Muscle of leg (tissue), 11 donors: Measurements from ENCODE around the gene INSRR. TPM values are rescaled to one million over a fixed set of nuclear protein-coding genes. Genes with fewer than 3 reads are reported as not detected.

Experiments used
- DNase-seq: peaks from one replicate; pipeline ENCODE4 v3.0.0; 2013
- H3K27ac ChIP-seq: one replicate; pipeline ENCODE4 v1.5.1; 2013; ENCODE audit warnings: mild to moderate bottlenecking, low read length, control low read depth
- H3K27me3 ChIP-seq: one replicate; pipeline ENCODE4 v1.6.1; 2013; ENCODE audit warnings: low read length; ENCODE audit not compliant: control insufficient read depth, insufficient read depth
- H3K36me3 ChIP-seq: one replicate; pipeline ENCODE4 v1.6.1; 2013; ENCODE audit warnings: low read length; ENCODE audit not compliant: control insufficient read depth, insufficient read depth
- H3K4me1 ChIP-seq: one replicate; pipeline ENCODE4 v1.6.1; 2013; ENCODE audit warnings: low read length; ENCODE audit not compliant: control insufficient read depth, insufficient read depth
- H3K4me3 ChIP-seq: one replicate; pipeline ENCODE4 v1.5.1; 2013; ENCODE audit warnings: low read length, control low read depth
- H3K9me3 ChIP-seq: replicated peaks from 2 replicates; pipeline ENCODE4 v1.6.1; 2013; ENCODE audit warnings: low read depth, low read length; ENCODE audit not compliant: control insufficient read depth
- WGBS: methylation state at CpG from one replicate; pipeline ENCODE4 v1.1.5; 2013; ENCODE audit warnings: missing lambda C conversion rate; ENCODE audit not compliant: insufficient coverage; 5-methylcytosine and 5-hydroxymethylcytosine counted together
- polyA plus RNA-seq, 8 donors: library from polyadenylated mRNA; unstranded; fragments of 120-200 nt; gene quantifications; one replicate each; pipeline versions ENCODE4 v1.2.1 to v1.2.3, GENCODE V29; 2013; ENCODE audit warnings: inconsistent platforms in 1 of 8, low replicate concordance in 1 of 8; ENCODE audit not compliant: insufficient read length in 8 of 8, insufficient read depth in 1 of 8
- total RNA-seq: library from RNA; stranded (reverse); fragments of 120-200 nt; gene quantifications from one replicate; pipeline ENCODE4 v1.2.4, GENCODE V29; 2013

Gene INSRR
- total and polyA plus RNA-seq, 9 donors, result 0.18 to 1.2 (median 0.58) TPM

- peak; percentile 57 for DNase-seq
- Histone ChIP-seq H3K4me1 (peaks cover 30% of the 10 kb centered on the region), H3K27me3 (peaks cover 16% of the 10 kb centered on the region), H3K4me3 (no peak overlapping the region), H3K36me3 (no peaks in the 10 kb centered on the region), H3K9me3 (no peaks in the 10 kb centered on the region), H3K27ac (peak overlapping the region; percentile 42)
- 22% methylated on average over 5 of the region's 10 CpGs for WGBS
Measured at GRCh38 chr1:156884560-156885184, 25.8 kb upstream of the INSRR start.

- WGBS, result 64% methylated on average over 4 of the region's 7 CpGs
- no peaks in the 10 kb centered on the region for H3K9me3 ChIP-seq
- H3K4me1 ChIP-seq, result peaks cover 30% of the 10 kb centered on the region
- no peak overlapping the region for H3K27ac ChIP-seq
- no peak for DNase-seq
- no peak overlapping the region for H3K4me3 ChIP-seq
- peaks cover 18% of the 10 kb centered on the region for H3K27me3 ChIP-seq
- no peaks in the 10 kb centered on the region for H3K36me3 ChIP-seq
Measured at GRCh38 chr1:156883919-156884318, 25.0 kb upstream of the INSRR start.

GRCh38 chr1:156882543-156882942 lies 23.6 kb upstream of the INSRR start:
- peaks cover 30% of the 10 kb centered on the region for H3K4me1 ChIP-seq
- DNase-seq, result no peak
- H3K36me3 ChIP-seq, result no peaks in the 10 kb centered on the region
- no peaks in the 10 kb centered on the region for H3K9me3 ChIP-seq
- no peak overlapping the region for H3K27ac ChIP-seq
- WGBS, result 67% methylated on average over 2 of the region's 3 CpGs
- H3K27me3 ChIP-seq, result peaks cover 27% of the 10 kb centered on the region
- H3K4me3 ChIP-seq, result no peak overlapping the region

GRCh38 chr1:156881663-156882062 lies 22.7 kb upstream of the INSRR start:
- WGBS, result no CpG with 5 or more reads among the region's 4 CpGs

GRCh38 chr1:156881101-156881500 lies 22.2 kb upstream of the INSRR start:
- peaks cover 19% of the 10 kb centered on the region for H3K4me1 ChIP-seq
- no peak overlapping the region for H3K27ac ChIP-seq
- H3K27me3 ChIP-seq, result peaks cover 33% of the 10 kb centered on the region
- DNase-seq, result no peak
- H3K4me3 ChIP-seq, result no peak overlapping the region
- H3K9me3 ChIP-seq, result no peaks in the 10 kb centered on the region
- 43% methylated on average over 10 of the region's 10 CpGs for WGBS
- H3K36me3 ChIP-seq, result no peaks in the 10 kb centered on the region

More at GRCh38 chr1:156881663-156882062, 22.7 kb upstream of the INSRR start:
- H3K36me3 ChIP-seq, result no peaks in the 10 kb centered on the region
- H3K4me1 ChIP-seq, result peaks cover 23% of the 10 kb centered on the region
- H3K27me3 ChIP-seq, result peaks cover 28% of the 10 kb centered on the region
- DNase-seq, result no peak
- no peak overlapping the region for H3K27ac ChIP-seq
- H3K4me3 ChIP-seq, result no peak overlapping the region
- H3K9me3 ChIP-seq, result no peaks in the 10 kb centered on the region

- WGBS, result no CpG with 5 or more reads among the region's 5 CpGs
- Histone ChIP-seq H3K9me3 (no peaks in the 10 kb centered on the region), H3K27ac (no peak overlapping the region), H3K4me3 (no peak overlapping the region), H3K4me1 (peaks cover 17% of the 10 kb centered on the region), H3K36me3 (no peaks in the 10 kb centered on the region), H3K27me3 (peaks cover 36% of the 10 kb centered on the region)
- no peak for DNase-seq
Measured at GRCh38 chr1:156880473-156880872, 21.6 kb upstream of the INSRR start.

GRCh38 chr1:156879876-156880275 lies 21.0 kb upstream of the INSRR start:
- 86% methylated on average over 21 of the region's 21 CpGs for WGBS

GRCh38 chr1:156877433-156878170 lies 18.7 kb upstream of the INSRR start:
- H3K4me1 ChIP-seq, result peaks cover 12% of the 10 kb centered on the region
- H3K9me3 ChIP-seq, result no peaks in the 10 kb centered on the region
- peaks cover 36% of the 10 kb centered on the region for H3K27me3 ChIP-seq
- H3K4me3 ChIP-seq, result no peak overlapping the region
- H3K36me3 ChIP-seq, result no peaks in the 10 kb centered on the region
- DNase-seq, result no peak
- 89% methylated on average over 1 of the region's 5 CpGs for WGBS
- H3K27ac ChIP-seq, result no peak overlapping the region

More at GRCh38 chr1:156879876-156880275, 21.0 kb upstream of the INSRR start:
- H3K36me3 ChIP-seq, result no peaks in the 10 kb centered on the region
- no peak overlapping the region for H3K4me3 ChIP-seq
- peaks cover 19% of the 10 kb centered on the region for H3K4me1 ChIP-seq
- no peaks in the 10 kb centered on the region for H3K9me3 ChIP-seq
- no peak for DNase-seq
- H3K27me3 ChIP-seq, result peaks cover 38% of the 10 kb centered on the region
- H3K27ac ChIP-seq, result no peak overlapping the region

GRCh38 chr1:156876281-156876680 lies 17.4 kb upstream of the INSRR start:
- DNase-seq, result no peak
- Histone ChIP-seq H3K9me3 (no peaks in the 10 kb centered on the region), H3K27me3 (peaks cover 36% of the 10 kb centered on the region), H3K27ac (no peak overlapping the region), H3K4me3 (no peak overlapping the region), H3K4me1 (peaks cover 12% of the 10 kb centered on the region), H3K36me3 (no peaks in the 10 kb centered on the region)
- 27% methylated on average over 16 of the region's 21 CpGs for WGBS

GRCh38 chr1:156875341-156875615 lies 16.4 kb upstream of the INSRR start:
- H3K9me3 ChIP-seq, result no peaks in the 10 kb centered on the region
- no peak overlapping the region for H3K4me3 ChIP-seq
- H3K27ac ChIP-seq, result no peak overlapping the region
- no peaks in the 10 kb centered on the region for H3K36me3 ChIP-seq
- WGBS, result 72% methylated on average over 4 of the region's 5 CpGs
- DNase-seq, result no peak
- peaks cover 36% of the 10 kb centered on the region for H3K27me3 ChIP-seq
- peaks cover 9% of the 10 kb centered on the region for H3K4me1 ChIP-seq
